Sigmoid colon (tissue), 7 donors: Measurements from ENCODE around the gene CYP4F12. TPM values are rescaled to one million over a fixed set of nuclear protein-coding genes. Genes with fewer than 3 reads are reported as not detected.

Experiments used
- DNase-seq: peaks from one replicate; pipeline ENCODE4 v3.0.0-alpha.2; 2019
- H3K27ac ChIP-seq, 4 donors: fragments of 200-600 bp; sonication (generic); one replicate each; pipeline ENCODE4 v1.5.1; 2016 to 2019; ENCODE audit warnings: mild to moderate bottlenecking in 1 of 4
- H3K27me3 ChIP-seq, 3 donors: fragments of 200-600 bp; sonication (generic); one replicate each; pipeline ENCODE4 v1.5.1; 2019; ENCODE audit warnings: mild to moderate bottlenecking in 1 of 3
- H3K36me3 ChIP-seq, 4 donors: fragments of 200-600 bp; sonication (generic); one replicate each; pipeline ENCODE4 v1.5.1; 2016 to 2019
- H3K4me1 ChIP-seq, 4 donors: fragments of 200-600 bp; sonication (generic); one replicate each; pipeline ENCODE4 v1.5.1; 2017 to 2019
- H3K4me3 ChIP-seq, 4 donors: fragments of 200-600 bp; sonication (generic); one replicate each; pipeline ENCODE4 v1.5.1; 2017 to 2019; ENCODE audit warnings: mild to moderate bottlenecking in 2 of 4, moderate library complexity in 1 of 4
- H3K9me3 ChIP-seq, 4 donors: fragments of 200-600 bp in 3 of 4; sonication (generic) in 3 of 4; one replicate each; pipeline versions ENCODE4 v1.5.1 to v1.6.1; 2013 to 2019
- EP300 ChIP-seq, 4 donors: sonication (generic); formaldehyde crosslinking; IDR thresholded peaks; one replicate each; pipeline ENCODE4 v1.6.1; 2017; ENCODE audit warnings: antibody characterized with exemption in 4 of 4
- POLR2A ChIP-seq, 2 donors: fragments of 450-650 bp; IDR thresholded peaks; one replicate each; pipeline ENCODE4 v1.6.1; 2016; ENCODE audit warnings: antibody characterized with exemption in 2 of 2, mild to moderate bottlenecking in 2 of 2, moderate library complexity in 2 of 2
- POLR2AphosphoS5 ChIP-seq, 4 donors: sonication (generic); formaldehyde crosslinking; IDR thresholded peaks; one replicate each; pipeline ENCODE4 v1.6.1; 2017; ENCODE audit warnings: antibody characterized with exemption in 4 of 4
- WGBS, 2 donors: extraction: QIAGEN DNeasy Blood & Tissue Kit; methylation state at CpG; one replicate each; pipeline ENCODE4 v1.1.7; 2013; 5-methylcytosine and 5-hydroxymethylcytosine counted together
- intact Hi-C: fragments of 100-400 bp; cut with DNase I; formaldehyde crosslinking; loops from one replicate; pipeline ENCODE4 v1.15.1; 2023
- polyA plus RNA-seq, 3 donors: library from polyadenylated mRNA; stranded (reverse); fragments of 200-250 nt; gene quantifications; one replicate each; pipeline ENCODE4 v1.2.3, GENCODE V29; 2013
- total RNA-seq, 4 donors: library from RNA; depleted of rRNA; stranded (reverse); fragments of >200 nt; gene quantifications; one replicate each; pipeline ENCODE4 v1.1.0, GENCODE V29; 2016
- TF ChIP-seq, protein P1 (sequence below), 4 experiments: fragments of 450-650 bp in 3 of 4; fragments of 200-600 bp in 1 of 4; IDR thresholded peaks; one replicate each; pipeline ENCODE4 v1.5.1; 2016 to 2019; ENCODE audit warnings: antibody characterized with exemption in 4 of 4, mild to moderate bottlenecking in 3 of 4, moderate library complexity in 2 of 4
- donor health status: healthy with polysubstance abuse.
- donor health status: Bipolar disorder and iron deficiency.
- donor health status: healthy.

Gene CYP4F12
- total and polyA plus RNA-seq, 7 donors, result 6.0 to 47.1 (median 12.5) TPM

DNA sequence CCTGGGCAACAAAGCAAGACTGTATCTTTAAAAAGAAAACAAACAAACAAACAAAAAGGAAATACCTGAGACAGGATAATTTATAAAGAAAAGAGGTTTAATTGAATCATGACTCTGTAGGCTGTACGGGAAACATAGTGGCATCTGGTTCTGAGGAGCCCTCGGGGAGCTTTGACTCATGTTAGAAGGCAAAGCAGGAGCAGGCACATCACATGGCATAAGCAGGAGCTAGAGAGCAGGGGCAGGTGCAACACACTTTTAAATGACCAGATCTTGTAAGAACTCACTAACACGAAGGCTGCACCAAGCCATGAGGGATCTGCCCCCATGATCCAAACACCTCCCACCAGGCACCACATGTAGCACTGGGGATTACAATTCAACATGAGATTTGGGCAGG is 41.8 kb downstream of the CYP4F12 start:
- H3K27me3 ChIP-seq, result peaks cover 0 to 10% (median 0%) of the 10 kb centered on the region in 3 donors
- no peaks in the 10 kb centered on the region for H3K9me3 ChIP-seq
- no peaks in the 10 kb centered on the region for H3K4me1 ChIP-seq
- DNase-seq, result no peak
- H3K36me3 ChIP-seq, result no peaks in the 10 kb centered on the region
- H3K4me3 ChIP-seq, result no peak overlapping the region
- H3K27ac ChIP-seq, result no peak overlapping the region
- TF ChIP-seq POLR2A (IDR thresholded peaks at IDR 0.05), result no peak
- TF ChIP-seq EP300 (IDR thresholded peaks at IDR 0.05), result no peak
- no peak for TF ChIP-seq POLR2AphosphoS5 (IDR thresholded peaks at IDR 0.05)
- TF ChIP-seq, protein P1, sequence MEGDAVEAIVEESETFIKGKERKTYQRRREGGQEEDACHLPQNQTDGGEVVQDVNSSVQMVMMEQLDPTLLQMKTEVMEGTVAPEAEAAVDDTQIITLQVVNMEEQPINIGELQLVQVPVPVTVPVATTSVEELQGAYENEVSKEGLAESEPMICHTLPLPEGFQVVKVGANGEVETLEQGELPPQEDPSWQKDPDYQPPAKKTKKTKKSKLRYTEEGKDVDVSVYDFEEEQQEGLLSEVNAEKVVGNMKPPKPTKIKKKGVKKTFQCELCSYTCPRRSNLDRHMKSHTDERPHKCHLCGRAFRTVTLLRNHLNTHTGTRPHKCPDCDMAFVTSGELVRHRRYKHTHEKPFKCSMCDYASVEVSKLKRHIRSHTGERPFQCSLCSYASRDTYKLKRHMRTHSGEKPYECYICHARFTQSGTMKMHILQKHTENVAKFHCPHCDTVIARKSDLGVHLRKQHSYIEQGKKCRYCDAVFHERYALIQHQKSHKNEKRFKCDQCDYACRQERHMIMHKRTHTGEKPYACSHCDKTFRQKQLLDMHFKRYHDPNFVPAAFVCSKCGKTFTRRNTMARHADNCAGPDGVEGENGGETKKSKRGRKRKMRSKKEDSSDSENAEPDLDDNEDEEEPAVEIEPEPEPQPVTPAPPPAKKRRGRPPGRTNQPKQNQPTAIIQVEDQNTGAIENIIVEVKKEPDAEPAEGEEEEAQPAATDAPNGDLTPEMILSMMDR (IDR thresholded peaks at IDR 0.05), result no peak
- intact Hi-C loops, result no loop called here
- WGBS, 2 donors, result 73 to 77% methylated on average over 3 of the region's 3 CpGs

DNA sequence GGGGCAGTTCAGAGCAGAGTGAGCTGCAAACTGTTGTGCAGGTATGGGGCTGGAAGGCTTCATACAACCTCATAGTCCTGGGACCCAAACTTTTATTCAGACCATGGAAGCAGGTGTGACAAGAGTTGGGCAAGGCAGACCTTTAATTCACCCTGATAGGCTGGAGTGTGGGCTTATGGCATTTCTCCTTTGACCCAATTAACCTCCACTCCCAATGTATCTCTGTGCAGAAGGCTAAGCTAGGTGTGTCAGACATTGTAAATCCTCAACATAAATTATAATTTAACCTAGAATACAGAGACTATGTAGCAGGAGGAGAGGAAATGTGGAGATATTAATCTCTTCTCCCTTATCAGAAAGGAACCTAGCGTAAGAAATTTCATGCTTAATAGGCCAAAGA is 42.8 kb downstream of the CYP4F12 start:
- TF ChIP-seq EP300 (IDR thresholded peaks at IDR 0.05) (no peak), POLR2AphosphoS5 (IDR thresholded peaks at IDR 0.05) (no peak), POLR2A (IDR thresholded peaks at IDR 0.05) (no peak)
- TF ChIP-seq, protein P1 (IDR thresholded peaks at IDR 0.05), result no peak
- intact Hi-C loops, result no loop called here
- Histone ChIP-seq H3K27me3 (peaks cover 0 to 12% (median 0%) of the 10 kb centered on the region in 3 donors), H3K4me1 (no peaks in the 10 kb centered on the region), H3K27ac (no peak overlapping the region), H3K4me3 (no peak overlapping the region), H3K9me3 (no peaks in the 10 kb centered on the region), H3K36me3 (no peaks in the 10 kb centered on the region)
- no peak for DNase-seq
- WGBS, 2 donors, result 26 to 54% methylated on average over 1 of the region's 1 CpG

DNA sequence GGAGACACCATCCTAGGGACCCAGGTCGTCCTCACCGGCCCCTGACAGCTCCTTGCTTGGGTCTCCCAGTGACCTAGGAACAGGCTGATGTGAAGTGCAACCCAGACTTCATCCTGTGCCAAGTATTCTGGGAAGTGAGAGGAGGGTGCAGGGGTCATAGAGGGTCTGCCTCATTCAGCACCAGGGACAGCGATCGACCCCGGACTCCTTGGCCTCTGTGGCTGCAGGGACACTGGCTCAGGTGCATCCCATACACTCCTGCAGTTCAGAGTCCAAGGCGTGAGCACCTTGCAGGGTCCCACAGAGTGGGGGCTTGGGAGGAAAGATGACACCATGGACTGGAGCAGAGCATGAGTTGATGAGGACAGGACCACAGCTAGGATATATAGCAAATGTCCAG is 44.9 kb downstream of the CYP4F12 start:
- H3K9me3 ChIP-seq, result no peaks in the 10 kb centered on the region
- DNase-seq, result no peak
- TF ChIP-seq POLR2AphosphoS5 (IDR thresholded peaks at IDR 0.05), result no peak
- H3K4me1 ChIP-seq, result no peaks in the 10 kb centered on the region
- 27 to 61% methylated on average over 6 of the region's 6 CpGs for WGBS, 2 donors
- H3K36me3 ChIP-seq, result no peaks in the 10 kb centered on the region
- H3K4me3 ChIP-seq, result no peak overlapping the region
- intact Hi-C loops, result no loop called here
- no peak overlapping the region for H3K27ac ChIP-seq
- peaks cover 0 to 15% (median 0%) of the 10 kb centered on the region in 3 donors for H3K27me3 ChIP-seq

DNA sequence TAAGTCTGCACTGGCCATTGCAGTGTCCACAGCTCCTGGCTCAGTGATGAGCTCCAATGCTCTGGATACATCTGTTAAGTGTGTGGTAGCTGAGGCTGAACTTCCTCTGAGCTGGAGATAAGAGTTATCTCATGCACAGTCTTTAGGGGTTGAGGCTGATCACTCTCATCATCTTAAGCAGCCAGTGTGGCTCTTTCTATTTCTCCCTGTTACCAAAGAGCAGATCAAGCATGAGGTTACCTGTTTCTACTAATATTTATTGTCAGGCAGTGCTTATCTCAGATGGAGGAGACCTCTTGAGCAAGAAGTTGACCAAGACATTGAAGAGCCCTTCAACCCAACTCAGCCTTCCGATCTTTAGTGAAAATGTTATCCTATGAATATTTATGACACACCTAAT is 48.4 kb downstream of the CYP4F12 start:
- intact Hi-C loops, result no loop called here
- no peak overlapping the region for H3K27ac ChIP-seq
- H3K36me3 ChIP-seq, result no peaks in the 10 kb centered on the region
- TF ChIP-seq EP300 (IDR thresholded peaks at IDR 0.05) (no peak), POLR2AphosphoS5 (IDR thresholded peaks at IDR 0.05) (no peak), POLR2A (IDR thresholded peaks at IDR 0.05) (no peak)
- TF ChIP-seq, protein P1 (IDR thresholded peaks at IDR 0.05), result no peak
- no peak overlapping the region for H3K4me3 ChIP-seq
- no peaks in the 10 kb centered on the region for H3K4me1 ChIP-seq
- WGBS, 2 donors, result 80 to 83% methylated on average over 1 of the region's 1 CpG
- H3K27me3 ChIP-seq, result peaks cover 5 to 46% (median 5%) of the 10 kb centered on the region in 3 donors
- DNase-seq, result no peak
- no peaks in the 10 kb centered on the region for H3K9me3 ChIP-seq

DNA sequence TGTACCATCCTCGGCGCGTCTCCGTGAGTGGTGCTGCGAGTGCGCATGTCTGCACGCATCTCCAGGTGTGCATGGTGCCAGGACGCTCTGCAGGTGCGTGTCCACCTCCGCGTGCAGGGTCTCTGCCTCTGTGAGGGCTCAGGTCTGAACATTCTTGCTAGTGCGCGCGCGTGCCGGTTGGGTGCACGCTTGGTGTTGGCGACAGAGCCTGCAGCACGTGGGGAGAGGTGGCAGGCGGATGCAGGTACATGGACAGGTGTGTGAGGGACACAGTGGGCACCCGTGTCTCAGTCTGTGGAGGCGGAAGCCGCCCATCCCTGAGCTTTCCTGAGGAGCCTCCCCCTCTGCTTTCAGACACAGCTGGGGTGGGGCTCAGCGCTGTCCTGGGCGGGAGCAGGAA is 50.1 kb downstream of the CYP4F12 start:
- H3K4me3 ChIP-seq, result no peak overlapping the region
- no peaks in the 10 kb centered on the region for H3K36me3 ChIP-seq
- peaks cover 5 to 48% (median 5%) of the 10 kb centered on the region in 3 donors for H3K27me3 ChIP-seq
- DNase-seq, result no peak
- WGBS, 2 donors, result 23 to 25% methylated on average over 25 of the region's 25 CpGs
- intact Hi-C loops, result no loop called here
- TF ChIP-seq POLR2AphosphoS5 (IDR thresholded peaks at IDR 0.05) (no peak), POLR2A (IDR thresholded peaks at IDR 0.05) (no peak), EP300 (IDR thresholded peaks at IDR 0.05) (no peak)
- TF ChIP-seq, protein P1 (IDR thresholded peaks at IDR 0.05), result no peak
- no peak overlapping the region for H3K27ac ChIP-seq
- H3K4me1 ChIP-seq, result no peaks in the 10 kb centered on the region
- no peaks in the 10 kb centered on the region for H3K9me3 ChIP-seq
